Endothelial cell (in vitro differentiated cells): Measurements from ENCODE around the gene ADAMTSL1. TPM values are rescaled to one million over a fixed set of nuclear protein-coding genes. Genes with fewer than 3 reads are reported as not detected.

ENCODE experiments used
- DNase-seq: peaks from one replicate; pipeline ENCODE4 v3.0.0; 2021; ENCODE audit warnings: low spot score
- H3K27ac Mint-ChIP-seq: one replicate; pipeline ENCODE4 v1.8.0; 2021; ENCODE audit warnings: mixed read lengths, inconsistent platforms; ENCODE audit not compliant: unreplicated experiment
- H3K27me3 Mint-ChIP-seq: one replicate; pipeline ENCODE4 v1.8.0; 2021; ENCODE audit warnings: mild to moderate bottlenecking, moderate library complexity, mixed read lengths, inconsistent platforms; ENCODE audit not compliant: unreplicated experiment
- H3K36me3 Mint-ChIP-seq: one replicate; pipeline ENCODE4 v1.8.0; 2021; ENCODE audit warnings: mild to moderate bottlenecking, low read depth, mixed read lengths, inconsistent platforms; ENCODE audit not compliant: unreplicated experiment
- H3K4me1 Mint-ChIP-seq: one replicate; pipeline ENCODE4 v1.8.0; 2021; ENCODE audit warnings: mild to moderate bottlenecking, mixed read lengths, inconsistent platforms; ENCODE audit not compliant: unreplicated experiment
- H3K4me3 Mint-ChIP-seq: one replicate; pipeline ENCODE4 v1.8.0; 2021; ENCODE audit warnings: mild to moderate bottlenecking, mixed read lengths, inconsistent platforms; ENCODE audit not compliant: unreplicated experiment
- H3K9me3 Mint-ChIP-seq: one replicate; pipeline ENCODE4 v1.8.0; 2021; ENCODE audit warnings: mixed read lengths, inconsistent platforms; ENCODE audit not compliant: unreplicated experiment
- CTCF ChIP-seq: fragments of 200-600 bp; sonication (generic); IDR thresholded peaks from one replicate; pipeline ENCODE4 v1.5.0; 2021; ENCODE audit warnings: antibody characterized with exemption; ENCODE audit not compliant: unreplicated experiment
- total RNA-seq: library from RNA; stranded (reverse); fragmentation: NEBNext Ultra II Directional; extraction: Animal tissue kit (Norgen Biotek cat#: 25700); gene quantifications from one replicate; pipeline ENCODE4 v1.2.1, GENCODE V29; 2021; ENCODE audit not compliant: unreplicated experiment

Gene ADAMTSL1
- total RNA-seq, 1 donor from 2014 or later, result 18.2 TPM

GRCh38 chr9:18881758-18882157 lies 407.8 kb downstream of the ADAMTSL1 start:
- TF ChIP-seq CTCF, result no peak
- peaks cover 5% of the 10 kb centered on the region for H3K27me3 Mint-ChIP-seq
- H3K9me3 Mint-ChIP-seq, result peaks cover 7% of the 10 kb centered on the region
- DNase-seq, result no peak
- no peak overlapping the region for H3K27ac Mint-ChIP-seq
- H3K36me3 Mint-ChIP-seq, result peaks cover 8% of the 10 kb centered on the region
- no peaks in the 10 kb centered on the region for H3K4me1 Mint-ChIP-seq
- no peak overlapping the region for H3K4me3 Mint-ChIP-seq

GRCh38 chr9:18887546-18887945 lies 413.6 kb downstream of the ADAMTSL1 start:
- Mint-ChIP-seq H3K4me3 (no peak overlapping the region), H3K4me1 (no peaks in the 10 kb centered on the region), H3K27me3 (peaks cover 6% of the 10 kb centered on the region), H3K36me3 (peaks cover 8% of the 10 kb centered on the region), H3K9me3 (peaks cover 7% of the 10 kb centered on the region), H3K27ac (no peak overlapping the region)
- TF ChIP-seq CTCF, result no peak
- no peak for DNase-seq

- Mint-ChIP-seq H3K9me3 (peaks cover 4% of the 10 kb centered on the region), H3K4me3 (no peak overlapping the region), H3K4me1 (no peaks in the 10 kb centered on the region), H3K27me3 (peaks cover 6% of the 10 kb centered on the region), H3K27ac (no peak overlapping the region), H3K36me3 (peaks cover 4% of the 10 kb centered on the region)
- no peak for TF ChIP-seq CTCF
- no peak for DNase-seq
These were observed 414.3 kb downstream of the ADAMTSL1 start for GRCh38 chr9:18888290-18888689.

- Mint-ChIP-seq H3K4me3 (no peak overlapping the region), H3K9me3 (no peaks in the 10 kb centered on the region), H3K4me1 (no peaks in the 10 kb centered on the region), H3K36me3 (no peaks in the 10 kb centered on the region), H3K27ac (no peak overlapping the region), H3K27me3 (peaks cover 4% of the 10 kb centered on the region)
- no peak for TF ChIP-seq CTCF
- no peak for DNase-seq
These were observed 415.6 kb downstream of the ADAMTSL1 start for GRCh38 chr9:18889550-18889949.

GRCh38 chr9:18890372-18890771 lies 416.4 kb downstream of the ADAMTSL1 start:
- Mint-ChIP-seq H3K27ac (no peak overlapping the region), H3K4me3 (no peak overlapping the region), H3K9me3 (no peaks in the 10 kb centered on the region), H3K27me3 (peaks cover 4% of the 10 kb centered on the region), H3K36me3 (no peaks in the 10 kb centered on the region), H3K4me1 (no peaks in the 10 kb centered on the region)
- no peak for TF ChIP-seq CTCF
- DNase-seq, result no peak
